Neural cell (in vitro differentiated cells): ENCODE results near the gene APMAP. TPM values are rescaled to one million over a fixed set of nuclear protein-coding genes. Genes with fewer than 3 reads are reported as not detected.

Experiments used
- H2AFZ ChIP-seq: fragments of 200-600, 300-800 bp; sonication (generic), shearing (Covaris generic); 2 replicates; pipeline ENCODE4 v1.6.0; 2014; ENCODE audit warnings: low read depth, mild to moderate bottlenecking, antibody characterized with exemption, low read length, moderate library complexity
- H3F3A ChIP-seq: fragments of 200-600 bp; shearing (Covaris generic); 2 replicates; pipeline ENCODE4 v1.6.1; 2016; ENCODE audit warnings: mild to moderate bottlenecking, moderate library complexity, mixed read lengths, antibody characterized with exemption, low read length; ENCODE audit not compliant: insufficient read depth, poor library complexity, severe bottlenecking
- H3K27ac ChIP-seq: fragments of 200-600, 300-800 bp; sonication (generic), shearing (Covaris generic); 2 replicates; pipeline ENCODE4 v1.5.1; 2014; ENCODE audit warnings: mild to moderate bottlenecking, low read length, moderate library complexity
- H3K27me3 ChIP-seq: fragments of 300-800, 200-600 bp; sonication (generic), shearing (Covaris generic); 2 replicates; pipeline ENCODE4 v1.6.0; 2014; ENCODE audit warnings: mild to moderate bottlenecking, low read depth, low read length, moderate library complexity; ENCODE audit not compliant: insufficient read depth
- H3K36me3 ChIP-seq: fragments of 300-800, 200-600 bp; sonication (generic), shearing (Covaris generic); 2 replicates; pipeline ENCODE4 v1.5.1; 2014; ENCODE audit warnings: mild to moderate bottlenecking, antibody characterized with exemption, low read length, moderate library complexity; ENCODE audit not compliant: insufficient read depth
- H3K4me2 ChIP-seq: fragments of 300-800, 200-600 bp; sonication (generic), shearing (Covaris generic); 2 replicates; pipeline ENCODE4 v1.6.0; 2014; ENCODE audit warnings: mild to moderate bottlenecking, low read length
- H3K4me3 ChIP-seq: fragments of 300-800, 200-600 bp; sonication (generic), shearing (Covaris generic); 2 replicates; pipeline ENCODE4 v1.5.1; 2014; ENCODE audit warnings: mild to moderate bottlenecking, low read length, moderate library complexity
- H3K79me2 ChIP-seq: fragments of 200-600 bp; shearing (Covaris generic); replicated peaks from 2 replicates; pipeline ENCODE4 v1.6.0; 2014; ENCODE audit warnings: mild to moderate bottlenecking, low read length, moderate library complexity; ENCODE audit not compliant: insufficient read depth
- H3K9ac ChIP-seq: fragments of 300-800, 200-600 bp; sonication (generic), shearing (Covaris generic); 2 replicates; pipeline ENCODE4 v1.6.1; 2016; ENCODE audit warnings: mild to moderate bottlenecking, low read length, mixed read lengths
- H3K9me2 ChIP-seq: fragments of 200-600 bp; shearing (Covaris generic); 2 replicates; pipeline ENCODE4 v1.6.1; 2016; ENCODE audit warnings: mild to moderate bottlenecking, low read length, mixed read lengths; ENCODE audit not compliant: insufficient read depth
- H3K9me3 ChIP-seq: fragments of 200-600, 300-800 bp; sonication (generic), shearing (Covaris generic); 2 replicates; pipeline ENCODE4 v1.6.1; 2016; ENCODE audit warnings: mild to moderate bottlenecking, mixed run types, low read length, moderate library complexity, mixed read lengths
- H4K20me1 ChIP-seq: fragments of 200-600 bp; shearing (Covaris generic); 2 replicates; pipeline ENCODE4 v1.6.1; 2016; ENCODE audit warnings: mild to moderate bottlenecking, mixed run types; ENCODE audit not compliant: insufficient read depth
- EP300 ChIP-seq: fragments of 450-650 bp; conservative IDR thresholded peaks from 2 replicates; pipeline ENCODE4 v1.6.1; 2014; ENCODE audit warnings: antibody characterized with exemption, mild to moderate bottlenecking, moderate library complexity; ENCODE audit not compliant: poor library complexity, severe bottlenecking
- EZH2 ChIP-seq: fragments of 200-600, 300-800 bp; shearing (Covaris generic), sonication (generic); IDR thresholded peaks from 2 replicates; pipeline ENCODE4 v1.6.1; 2014; ENCODE audit warnings: antibody characterized with exemption, low read length, borderline replicate concordance, mild to moderate bottlenecking; ENCODE audit not compliant: insufficient read depth, poor library complexity, severe bottlenecking
- MXI1 ChIP-seq: fragments of 450-650 bp; conservative IDR thresholded peaks from 2 replicates; pipeline ENCODE4 v1.6.1; 2014; ENCODE audit warnings: antibody characterized with exemption, mild to moderate bottlenecking; ENCODE audit not compliant: poor library complexity, severe bottlenecking
- POLR2AphosphoS5 ChIP-seq: IDR thresholded peaks from 2 replicates; pipeline ENCODE4 v1.6.1; 2012
- RAD21 ChIP-seq: fragments of 450-650 bp; conservative IDR thresholded peaks from 2 replicates; pipeline ENCODE4 v1.6.1; 2014; ENCODE audit warnings: antibody characterized with exemption, mild to moderate bottlenecking, moderate library complexity
- SMC3 ChIP-seq: fragments of 450-650 bp; conservative IDR thresholded peaks from 2 replicates; pipeline ENCODE4 v1.6.1; 2014; ENCODE audit warnings: antibody characterized with exemption, mild to moderate bottlenecking, moderate library complexity; ENCODE audit not compliant: poor library complexity
- TAF1 ChIP-seq: IDR thresholded peaks from 2 replicates; pipeline ENCODE4 v1.6.1; 2012; ENCODE audit warnings: low read depth
- polyA plus RNA-seq: library from polyadenylated mRNA; depleted of rRNA; stranded (reverse); fragments of >200 nt; gene quantifications from 2 replicates; pipeline ENCODE4 v1.2.3, GENCODE V29; 2014
- TF ChIP-seq, protein P1 (sequence below): fragments of 450-650 bp; IDR thresholded peaks from 2 replicates; pipeline ENCODE4 v1.5.1; 2014; ENCODE audit warnings: antibody characterized with exemption, mild to moderate bottlenecking, moderate library complexity; ENCODE audit not compliant: poor library complexity, severe bottlenecking
- TF ChIP-seq, protein P2 (sequence below): IDR thresholded peaks from 2 replicates; pipeline ENCODE4 v1.6.1; 2012; ENCODE audit warnings: borderline replicate concordance

Gene APMAP
- polyA plus RNA-seq, 1 donor from 2014 or later, result 140 TPM

DNA sequence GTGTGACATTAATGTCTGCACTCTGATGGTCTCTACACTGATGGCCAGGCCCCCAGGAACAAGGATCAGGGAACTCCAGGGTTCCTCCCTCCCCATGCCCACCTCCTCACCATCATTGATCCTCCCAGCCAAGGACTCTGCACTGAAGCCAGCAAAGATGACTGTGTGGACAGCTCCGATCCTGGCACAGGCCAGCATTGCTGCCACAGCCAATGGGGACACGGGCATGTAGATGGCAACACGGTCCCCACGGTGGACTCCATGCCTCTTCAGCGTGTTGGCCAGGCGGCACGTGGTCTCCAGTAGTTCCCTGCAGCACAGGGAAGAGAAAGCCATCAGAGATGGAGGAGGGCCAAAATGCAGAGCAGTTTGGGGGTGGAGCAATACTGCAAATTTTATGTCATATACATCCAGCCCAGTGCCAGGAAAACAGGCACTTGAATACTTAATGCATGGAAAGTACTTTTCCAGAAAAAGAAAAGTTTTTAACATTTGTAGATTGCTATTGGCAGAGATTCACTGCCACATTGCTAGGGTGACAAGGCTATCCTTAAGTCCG is 38.2 kb upstream of the APMAP start:
- Histone ChIP-seq H3K4me2 (no peak overlapping the region), H3K27me3 (no peaks in the 10 kb centered on the region), H4K20me1 (no peaks in the 10 kb centered on the region), H2AFZ (no peak overlapping the region), H3K36me3 (no peaks in the 10 kb centered on the region), H3F3A (no peaks in the 10 kb centered on the region), H3K9me3 (no peaks in the 10 kb centered on the region), H3K9ac (no peak overlapping the region), H3K9me2 (no peaks in the 10 kb centered on the region), H3K27ac (no peak overlapping the region), H3K4me3 (no peak overlapping the region), H3K79me2 (no peaks in the 10 kb centered on the region)
- no peak for TF ChIP-seq EZH2
- TF ChIP-seq EP300, result no peak
- TF ChIP-seq POLR2AphosphoS5, result no peak
- no peak for TF ChIP-seq RAD21
- no peak for TF ChIP-seq TAF1
- no peak for TF ChIP-seq MXI1
- no peak for TF ChIP-seq SMC3
- TF ChIP-seq, protein P1, sequence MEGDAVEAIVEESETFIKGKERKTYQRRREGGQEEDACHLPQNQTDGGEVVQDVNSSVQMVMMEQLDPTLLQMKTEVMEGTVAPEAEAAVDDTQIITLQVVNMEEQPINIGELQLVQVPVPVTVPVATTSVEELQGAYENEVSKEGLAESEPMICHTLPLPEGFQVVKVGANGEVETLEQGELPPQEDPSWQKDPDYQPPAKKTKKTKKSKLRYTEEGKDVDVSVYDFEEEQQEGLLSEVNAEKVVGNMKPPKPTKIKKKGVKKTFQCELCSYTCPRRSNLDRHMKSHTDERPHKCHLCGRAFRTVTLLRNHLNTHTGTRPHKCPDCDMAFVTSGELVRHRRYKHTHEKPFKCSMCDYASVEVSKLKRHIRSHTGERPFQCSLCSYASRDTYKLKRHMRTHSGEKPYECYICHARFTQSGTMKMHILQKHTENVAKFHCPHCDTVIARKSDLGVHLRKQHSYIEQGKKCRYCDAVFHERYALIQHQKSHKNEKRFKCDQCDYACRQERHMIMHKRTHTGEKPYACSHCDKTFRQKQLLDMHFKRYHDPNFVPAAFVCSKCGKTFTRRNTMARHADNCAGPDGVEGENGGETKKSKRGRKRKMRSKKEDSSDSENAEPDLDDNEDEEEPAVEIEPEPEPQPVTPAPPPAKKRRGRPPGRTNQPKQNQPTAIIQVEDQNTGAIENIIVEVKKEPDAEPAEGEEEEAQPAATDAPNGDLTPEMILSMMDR, result no peak

DNA sequence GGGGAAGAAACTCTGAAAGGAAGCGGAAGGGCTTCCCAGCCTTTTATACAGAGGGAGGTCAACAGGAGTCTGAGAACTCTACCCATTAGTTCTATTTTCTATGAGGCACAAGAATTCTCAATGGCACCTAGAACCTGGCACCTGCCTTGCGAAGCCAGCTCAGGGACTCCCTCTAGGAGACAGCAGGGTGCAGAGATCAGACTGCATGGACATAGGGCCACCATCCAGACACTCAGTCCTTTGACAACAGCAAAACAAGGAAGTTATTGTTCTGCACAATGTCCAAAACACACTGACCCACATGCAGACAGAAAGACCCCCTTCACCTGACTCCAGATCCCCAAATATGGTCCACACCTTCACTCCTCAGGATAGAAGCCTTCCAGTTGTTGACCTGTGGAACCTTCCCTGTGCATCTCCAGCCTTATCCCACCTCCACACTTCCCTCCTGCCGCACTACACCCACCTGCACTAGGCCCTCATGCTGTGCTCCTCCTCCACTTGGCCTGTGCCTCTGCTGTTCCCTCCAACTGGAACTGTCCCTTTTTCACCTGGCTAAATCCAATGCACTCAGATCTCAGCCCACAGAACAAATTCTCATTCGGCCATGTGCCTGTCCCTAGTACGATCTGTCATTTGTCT is 37.6 kb upstream of the APMAP start:
- no peaks in the 10 kb centered on the region for H3K36me3 ChIP-seq
- no peaks in the 10 kb centered on the region for H4K20me1 ChIP-seq
- no peak overlapping the region for H3K27ac ChIP-seq
- no peaks in the 10 kb centered on the region for H3K9me3 ChIP-seq
- TF ChIP-seq EZH2 (no peak), POLR2AphosphoS5 (no peak), MXI1 (no peak), SMC3 (no peak), TAF1 (no peak), EP300 (no peak), RAD21 (no peak)
- TF ChIP-seq, protein P2, sequence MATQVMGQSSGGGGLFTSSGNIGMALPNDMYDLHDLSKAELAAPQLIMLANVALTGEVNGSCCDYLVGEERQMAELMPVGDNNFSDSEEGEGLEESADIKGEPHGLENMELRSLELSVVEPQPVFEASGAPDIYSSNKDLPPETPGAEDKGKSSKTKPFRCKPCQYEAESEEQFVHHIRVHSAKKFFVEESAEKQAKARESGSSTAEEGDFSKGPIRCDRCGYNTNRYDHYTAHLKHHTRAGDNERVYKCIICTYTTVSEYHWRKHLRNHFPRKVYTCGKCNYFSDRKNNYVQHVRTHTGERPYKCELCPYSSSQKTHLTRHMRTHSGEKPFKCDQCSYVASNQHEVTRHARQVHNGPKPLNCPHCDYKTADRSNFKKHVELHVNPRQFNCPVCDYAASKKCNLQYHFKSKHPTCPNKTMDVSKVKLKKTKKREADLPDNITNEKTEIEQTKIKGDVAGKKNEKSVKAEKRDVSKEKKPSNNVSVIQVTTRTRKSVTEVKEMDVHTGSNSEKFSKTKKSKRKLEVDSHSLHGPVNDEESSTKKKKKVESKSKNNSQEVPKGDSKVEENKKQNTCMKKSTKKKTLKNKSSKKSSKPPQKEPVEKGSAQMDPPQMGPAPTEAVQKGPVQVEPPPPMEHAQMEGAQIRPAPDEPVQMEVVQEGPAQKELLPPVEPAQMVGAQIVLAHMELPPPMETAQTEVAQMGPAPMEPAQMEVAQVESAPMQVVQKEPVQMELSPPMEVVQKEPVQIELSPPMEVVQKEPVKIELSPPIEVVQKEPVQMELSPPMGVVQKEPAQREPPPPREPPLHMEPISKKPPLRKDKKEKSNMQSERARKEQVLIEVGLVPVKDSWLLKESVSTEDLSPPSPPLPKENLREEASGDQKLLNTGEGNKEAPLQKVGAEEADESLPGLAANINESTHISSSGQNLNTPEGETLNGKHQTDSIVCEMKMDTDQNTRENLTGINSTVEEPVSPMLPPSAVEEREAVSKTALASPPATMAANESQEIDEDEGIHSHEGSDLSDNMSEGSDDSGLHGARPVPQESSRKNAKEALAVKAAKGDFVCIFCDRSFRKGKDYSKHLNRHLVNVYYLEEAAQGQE, result no peak
- TF ChIP-seq, protein P1, result no peak
- no peak overlapping the region for H3K4me2 ChIP-seq
- no peaks in the 10 kb centered on the region for H3K79me2 ChIP-seq
- H3K27me3 ChIP-seq, result no peaks in the 10 kb centered on the region
- H3F3A ChIP-seq, result no peaks in the 10 kb centered on the region
- H2AFZ ChIP-seq, result no peak overlapping the region
- H3K9me2 ChIP-seq, result no peaks in the 10 kb centered on the region
- H3K4me3 ChIP-seq, result no peak overlapping the region
- no peak overlapping the region for H3K9ac ChIP-seq
